Fibroblast of skin of right biceps (primary cell): ENCODE results near the gene ITCH.
"Not testable (repeated sequence)": the region's sequence is repeated elsewhere in the genome, so short reads cannot be mapped to it uniquely, and the experiment has no call there.

ENCODE experiments used
- DNase-seq: peaks from one replicate; pipeline ENCODE4 v3.0.0-alpha.2; 2013

ITCH gene

GRCh38 chr20:34344238-34344637 lies 18.8 kb upstream of the ITCH start:
- DNase-seq = no peak

- no peak for DNase-seq
Measured at GRCh38 chr20:34345402-34345736, 17.7 kb upstream of the ITCH start.

GRCh38 chr20:34345839-34346532 lies 17.1 kb upstream of the ITCH start:
- DNase-seq = not testable (repeated sequence)

GRCh38 chr20:34346533-34346865 lies 16.6 kb upstream of the ITCH start:
- not testable (repeated sequence) for DNase-seq

GRCh38 chr20:34347571-34347970 lies 15.5 kb upstream of the ITCH start:
- DNase-seq = no peak

GRCh38 chr20:34350095-34350494 lies 13.0 kb upstream of the ITCH start:
- no peak for DNase-seq

- not testable (repeated sequence) for DNase-seq
Measured at GRCh38 chr20:34353467-34353866, 9.6 kb upstream of the ITCH start.

- no peak for DNase-seq
Measured at GRCh38 chr20:34355427-34355826, 7.6 kb upstream of the ITCH start.

GRCh38 chr20:34359729-34360128 lies 3.3 kb upstream of the ITCH start:
- DNase-seq = not testable (repeated sequence)

- DNase-seq = no peak
Measured at GRCh38 chr20:34362502-34363061, 491 bp upstream of the ITCH start.

- peak; percentile 57 for DNase-seq
Measured at GRCh38 chr20:34363465-34364222, 571 bp downstream of the ITCH start.

GRCh38 chr20:34364223-34364506 lies 1.1 kb downstream of the ITCH start:
- no peak for DNase-seq

GRCh38 chr20:34365765-34366213 lies 2.7 kb downstream of the ITCH start:
- DNase-seq = no peak

- no peak for DNase-seq
Measured at GRCh38 chr20:34367155-34367554, 4.1 kb downstream of the ITCH start.

- not testable (repeated sequence) for DNase-seq
Measured at GRCh38 chr20:34367911-34368310, 4.8 kb downstream of the ITCH start.

- DNase-seq = no peak
Measured at GRCh38 chr20:34368547-34368946, 5.5 kb downstream of the ITCH start.

- DNase-seq = no peak
Measured at GRCh38 chr20:34369265-34369664, 6.2 kb downstream of the ITCH start.

GRCh38 chr20:34370062-34370461 lies 7.0 kb downstream of the ITCH start:
- DNase-seq = no peak

- DNase-seq = no peak
Measured at GRCh38 chr20:34373445-34373844, 10.4 kb downstream of the ITCH start.

- DNase-seq = no peak
Measured at GRCh38 chr20:34374209-34374760, 11.2 kb downstream of the ITCH start.

GRCh38 chr20:34375977-34376430 lies 12.9 kb downstream of the ITCH start:
- DNase-seq = no peak

GRCh38 chr20:34377072-34377847 lies 14.2 kb downstream of the ITCH start:
- no peak for DNase-seq

GRCh38 chr20:34382174-34382573 lies 19.1 kb downstream of the ITCH start:
- DNase-seq = no peak
